ENCODE data around the gene TTLL9.

DNA sequence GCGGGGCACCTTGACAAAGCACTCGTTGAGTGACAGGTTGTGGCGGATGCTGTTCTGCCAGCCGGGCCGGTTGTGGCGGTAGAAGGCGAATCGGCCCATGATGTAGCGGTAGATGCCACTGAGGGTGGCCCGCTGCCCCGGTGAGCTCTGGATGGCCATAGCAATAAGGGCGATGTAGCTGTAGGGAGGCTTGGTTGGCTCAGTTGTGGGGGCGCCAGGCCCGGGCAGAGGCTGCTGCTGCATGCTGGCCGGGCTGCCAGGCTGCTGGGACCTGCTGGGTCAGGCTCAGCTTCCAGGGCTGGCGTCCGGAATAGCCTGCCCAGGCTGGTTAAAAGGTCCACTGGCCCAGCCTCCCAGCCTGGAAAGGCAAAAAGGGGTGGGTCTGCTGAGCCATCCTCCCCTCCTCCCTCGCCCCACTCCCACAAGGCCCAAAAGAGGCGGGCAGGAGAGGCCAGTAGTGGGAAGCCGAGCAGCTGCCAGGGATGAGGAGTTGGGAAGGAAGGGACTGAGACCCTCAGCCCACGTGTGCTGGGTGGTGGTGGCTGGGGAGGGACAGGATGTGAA is 25.1 kb upstream of the TTLL9 start, which contains the start of gene FOXS1:
- TF ChIP-seq EP300 (IDR thresholded peaks at IDR 0.05): no peak
- peak; percentile 18 to 48 for TF ChIP-seq POLR2AphosphoS5 (IDR thresholded peaks at IDR 0.05)
